HG03025 (cell line): ENCODE data around the gene MYOF.
"Not testable (repeated sequence)": the region's sequence is repeated elsewhere in the genome, so short reads cannot be mapped to it uniquely, and the experiment has no call there.

Experiments
- ATAC-seq: cut with Tn5 transposase; IDR thresholded peaks from one replicate; pipeline ENCODE4 v1.9.1; 2021; ENCODE audit warnings: mild to moderate bottlenecking, moderate library complexity; ENCODE audit not compliant: unreplicated experiment, low FRiP score

MYOF gene

GRCh38 chr10:93358398-93358797, 123.7 kb downstream of the MYOF start:
- not testable (repeated sequence) for ATAC-seq

GRCh38 chr10:93357680-93358079, 124.5 kb downstream of the MYOF start:
- no peak for ATAC-seq

- no peak for ATAC-seq
Observed at GRCh38 chr10:93356516-93356915, 125.6 kb downstream of the MYOF start.

- no peak for ATAC-seq
Observed at GRCh38 chr10:93352638-93353383, 129.3 kb downstream of the MYOF start.

- ATAC-seq, result no peak
Observed at GRCh38 chr10:93346694-93347093, 135.4 kb downstream of the MYOF start.

- ATAC-seq, result no peak
Observed at GRCh38 chr10:93346108-93346507, 136.0 kb downstream of the MYOF start.

GRCh38 chr10:93344691-93345090, 137.4 kb downstream of the MYOF start:
- no peak for ATAC-seq

DNA sequence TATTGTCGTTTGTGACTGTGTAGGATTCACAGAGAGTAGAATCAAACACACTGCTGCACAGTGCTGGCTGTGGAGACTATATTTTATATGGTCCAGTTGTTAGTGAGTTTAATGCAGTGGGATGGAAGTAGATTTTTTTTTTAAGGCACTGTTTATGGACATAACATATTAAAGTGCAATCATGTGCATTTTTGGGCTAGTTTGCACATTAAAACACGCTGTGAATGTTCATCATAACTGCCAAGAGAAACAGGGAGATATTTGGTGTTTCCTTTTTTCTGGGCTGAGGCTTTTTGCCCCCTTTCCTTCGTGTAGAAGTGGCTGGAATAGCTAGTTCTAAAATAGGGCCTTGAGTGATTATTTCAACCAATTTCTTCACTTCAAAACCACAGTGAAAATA, 139.2 kb downstream of the MYOF start:
- no peak for ATAC-seq

DNA sequence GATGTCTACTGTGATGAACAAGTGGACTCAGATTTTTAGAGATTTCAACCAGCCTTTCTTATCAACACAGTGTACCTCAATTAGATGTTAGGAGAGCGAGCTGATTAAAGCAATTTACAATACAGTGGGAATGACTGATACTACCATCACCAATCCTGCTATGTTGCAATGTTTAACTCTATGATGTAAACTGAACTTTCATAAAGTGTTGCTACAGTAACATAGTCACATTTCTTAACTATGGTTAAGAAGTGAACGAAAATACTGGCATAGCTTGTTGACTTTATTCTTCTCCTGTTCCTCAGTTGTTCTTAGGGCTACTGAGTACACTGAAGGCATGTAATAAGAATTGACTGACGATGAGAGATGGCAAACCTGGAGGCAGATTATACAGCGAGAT, 139.8 kb downstream of the MYOF start:
- no peak for ATAC-seq

DNA sequence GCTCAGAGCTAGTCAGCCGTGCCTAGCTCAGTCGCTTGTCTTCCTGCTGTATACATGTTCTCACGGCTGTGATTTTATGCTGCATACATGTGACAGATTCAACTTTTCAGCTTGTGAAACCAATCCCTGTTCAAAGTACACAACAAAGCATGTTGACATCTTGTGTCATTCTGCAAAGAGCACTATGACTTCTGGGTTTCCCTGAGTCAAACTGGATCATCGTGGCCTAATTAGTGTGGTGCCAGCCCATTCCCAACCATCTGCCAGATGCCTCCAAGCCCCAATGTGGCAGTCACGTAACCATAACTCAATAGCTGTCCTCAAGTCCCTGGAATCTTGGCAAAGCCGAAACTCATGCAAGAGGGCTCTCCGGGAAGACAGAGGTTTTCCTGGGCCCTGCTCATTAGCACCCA, 144.8 kb downstream of the MYOF start:
- no peak for ATAC-seq

DNA sequence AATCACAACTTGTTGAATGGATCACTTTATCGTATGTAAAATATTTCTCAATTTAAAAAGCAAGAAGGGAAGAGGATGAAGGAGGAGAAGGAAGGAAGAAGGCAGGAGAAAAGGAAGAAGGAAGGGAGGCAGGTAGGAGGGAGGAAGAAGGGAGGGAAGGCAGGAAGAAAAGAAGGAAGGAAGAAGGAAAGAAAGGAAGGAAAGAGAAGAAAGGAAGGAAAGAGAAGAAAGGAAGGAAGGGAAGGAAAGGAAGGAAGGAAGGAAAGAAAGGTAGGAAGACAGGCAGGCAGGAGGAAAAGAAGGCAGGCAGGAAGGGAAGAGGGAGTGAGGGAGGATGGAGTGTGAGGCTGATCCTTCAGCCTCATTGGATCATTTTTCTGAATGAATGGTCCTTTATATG, 145.5 kb downstream of the MYOF start:
- ATAC-seq, result no peak

DNA sequence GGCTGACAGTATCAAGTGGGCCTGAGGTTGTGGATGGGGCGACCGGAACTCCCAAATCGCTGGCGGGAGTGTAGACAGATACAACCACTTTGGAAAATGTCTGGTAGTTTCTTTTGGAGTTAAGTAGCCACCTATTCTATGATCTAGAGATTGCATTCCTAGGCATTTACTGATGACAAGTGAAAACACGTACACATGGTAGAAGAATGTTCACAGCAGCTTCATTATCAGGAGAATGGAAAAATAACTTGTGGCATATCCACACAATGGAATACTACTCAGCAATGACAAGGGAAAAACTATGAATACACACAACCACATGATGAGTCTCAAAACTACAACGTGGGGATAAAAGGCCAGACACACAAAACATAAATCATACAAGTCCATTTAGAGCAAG, 146.0 kb downstream of the MYOF start:
- ATAC-seq, result no peak

- ATAC-seq, result no peak
Observed at GRCh38 chr10:93334901-93335327, 147.2 kb downstream of the MYOF start.

DNA sequence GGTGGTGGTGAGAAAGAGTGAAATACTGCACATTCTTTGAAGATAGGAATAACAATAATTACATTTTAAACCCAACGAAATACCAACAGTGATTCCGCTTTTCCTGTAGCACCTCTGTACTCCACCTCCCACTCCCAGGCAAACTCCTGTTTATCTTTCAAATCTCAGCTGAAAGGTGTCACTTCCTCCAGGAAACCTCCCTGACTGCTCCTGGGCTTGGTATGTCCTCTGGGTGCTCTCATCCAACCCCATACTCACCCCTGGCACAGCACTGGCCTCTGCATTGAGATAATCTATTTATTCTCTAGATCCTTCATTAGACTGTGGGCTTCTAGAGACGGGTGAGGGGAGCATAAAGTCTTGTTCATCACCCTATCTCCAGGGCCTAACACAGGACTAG, 148.0 kb downstream of the MYOF start:
- no peak for ATAC-seq

DNA sequence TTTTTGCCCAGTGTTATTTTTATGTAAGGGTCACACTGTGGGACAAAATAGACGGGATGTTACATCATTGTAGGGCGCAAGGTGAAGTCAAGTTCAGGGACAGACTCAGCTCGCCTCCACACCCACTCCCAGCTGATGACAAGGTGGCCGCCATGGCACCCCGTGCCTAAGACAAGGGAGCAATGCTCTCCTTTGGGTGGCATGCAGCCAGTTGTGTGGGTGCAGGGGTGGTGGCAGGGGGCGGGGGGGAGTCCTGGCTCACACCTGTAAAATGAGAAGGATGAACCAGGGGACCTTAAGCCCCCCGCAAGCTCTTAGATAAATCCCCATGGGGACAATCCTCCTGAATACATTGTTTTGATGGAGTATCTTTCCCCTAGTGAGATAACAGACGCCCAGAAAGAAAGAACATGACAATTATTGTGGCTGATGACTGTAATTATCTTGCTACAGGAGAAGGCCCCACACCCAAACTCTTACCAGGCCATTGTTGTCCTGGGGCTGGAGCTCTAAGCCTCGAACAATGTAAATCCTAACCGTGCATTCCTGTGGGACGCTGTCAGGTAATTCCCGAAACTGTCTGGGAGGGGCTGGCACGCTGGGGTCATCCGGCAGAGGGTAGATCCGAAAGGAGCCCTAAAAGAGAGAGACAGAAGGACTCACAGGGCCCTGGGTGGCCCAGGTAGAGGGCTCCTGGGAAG, 148.7 kb downstream of the MYOF start:
- ATAC-seq, result no peak

GRCh38 chr10:93330824-93331223, 151.3 kb downstream of the MYOF start:
- no peak for ATAC-seq

GRCh38 chr10:93319896-93320295, 162.2 kb downstream of the MYOF start:
- no peak for ATAC-seq

DNA sequence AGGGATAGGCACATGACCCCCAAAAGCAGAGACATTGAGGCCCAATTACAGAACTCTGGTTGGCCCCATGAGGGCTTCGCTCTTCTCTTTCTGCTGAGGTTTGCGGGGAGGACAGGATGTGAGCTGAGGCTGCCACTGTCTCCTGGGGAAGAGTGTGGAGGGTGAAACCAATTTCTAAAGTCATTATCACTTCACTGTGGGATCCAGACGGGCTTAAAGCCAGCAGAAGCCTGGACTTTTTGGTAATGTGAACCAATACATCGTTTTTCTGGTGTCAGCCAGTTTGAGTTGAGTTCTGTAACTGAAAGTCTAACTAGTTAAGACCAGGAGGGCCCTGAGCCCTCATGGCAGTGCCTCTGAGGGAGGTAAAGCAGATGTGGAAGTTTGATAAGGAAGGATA, 163.0 kb downstream of the MYOF start:
- no peak for ATAC-seq

GRCh38 chr10:93315246-93315645, 166.9 kb downstream of the MYOF start:
- ATAC-seq, result no peak

DNA sequence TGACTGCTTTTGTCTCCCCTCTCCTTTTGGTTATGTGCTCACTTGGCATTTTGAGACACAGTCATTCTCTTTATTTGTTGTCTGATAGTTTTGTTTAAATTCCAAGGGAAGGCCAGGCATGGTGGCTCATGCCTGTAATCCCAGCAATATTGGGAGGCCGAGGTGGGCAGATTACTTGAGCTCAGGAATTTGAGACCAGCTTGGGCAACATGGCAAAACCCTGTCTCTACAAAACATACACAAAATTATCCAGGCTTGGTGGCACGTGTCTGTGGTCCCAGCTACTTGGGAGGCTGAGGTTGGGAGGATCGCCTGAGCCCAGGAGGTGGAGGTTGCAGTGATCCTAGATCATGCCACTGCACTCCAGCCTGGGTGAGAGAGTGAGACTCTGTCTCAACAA, 167.5 kb downstream of the MYOF start:
- ATAC-seq, result not testable (repeated sequence)

GRCh38 chr10:93313798-93314197, 168.3 kb downstream of the MYOF start:
- no peak for ATAC-seq

DNA sequence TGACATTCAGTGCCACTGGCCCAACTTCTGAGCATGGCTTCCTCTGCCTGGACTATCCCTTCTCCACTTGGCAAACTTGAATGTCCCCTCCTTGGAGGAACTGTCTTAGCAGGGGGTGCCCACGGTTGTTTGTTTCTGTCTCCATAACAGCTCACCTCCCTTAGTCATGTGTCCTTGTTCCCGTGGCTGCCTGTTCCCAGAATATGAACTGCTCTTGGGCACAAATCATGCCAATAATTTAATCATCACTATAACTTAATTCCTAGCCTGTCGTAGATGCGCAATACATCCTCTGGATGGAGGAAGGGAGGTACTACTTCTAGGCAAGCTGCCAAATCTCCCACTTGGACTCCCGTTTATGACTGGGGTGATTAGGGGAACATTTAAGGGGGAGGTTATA, 173.1 kb downstream of the MYOF start:
- ATAC-seq, result no peak
